GM18873 (cell line): ENCODE results near the gene MTMR6.

ENCODE experiments used
- ATAC-seq: cut with Tn5 transposase; IDR thresholded peaks from one replicate; pipeline ENCODE4 v1.9.1; 2021; ENCODE audit warnings: mild to moderate bottlenecking, moderate library complexity, moderate number of reproducible peaks; ENCODE audit not compliant: unreplicated experiment, low FRiP score

The MTMR6 gene

GRCh38 chr13:25224151-25224550 is 63.1 kb downstream of the MTMR6 start:
- no peak for ATAC-seq

- no peak for ATAC-seq
These were observed 64.5 kb downstream of the MTMR6 start for GRCh38 chr13:25222740-25223139.

- ATAC-seq: no peak
These were observed 69.3 kb downstream of the MTMR6 start for GRCh38 chr13:25218019-25218418.

- ATAC-seq: no peak
These were observed 70.0 kb downstream of the MTMR6 start for GRCh38 chr13:25217023-25217885.

- ATAC-seq: no peak
These were observed 72.1 kb downstream of the MTMR6 start for GRCh38 chr13:25215253-25215575.

- ATAC-seq: no peak
These were observed 72.6 kb downstream of the MTMR6 start for GRCh38 chr13:25214491-25215252.

- no peak for ATAC-seq
These were observed 73.6 kb downstream of the MTMR6 start for GRCh38 chr13:25213715-25214114.

GRCh38 chr13:25210842-25211569 is 76.3 kb downstream of the MTMR6 start:
- ATAC-seq: no peak

GRCh38 chr13:25207291-25207810 is 79.9 kb downstream of the MTMR6 start:
- no peak for ATAC-seq

GRCh38 chr13:25204863-25205262 is 82.4 kb downstream of the MTMR6 start:
- no peak for ATAC-seq

GRCh38 chr13:25203127-25203740 is 84.1 kb downstream of the MTMR6 start:
- ATAC-seq: no peak

GRCh38 chr13:25200783-25201182 is 86.5 kb downstream of the MTMR6 start:
- ATAC-seq: no peak

GRCh38 chr13:25198647-25199046 is 88.6 kb downstream of the MTMR6 start:
- ATAC-seq: no peak

GRCh38 chr13:25196971-25197370 is 90.3 kb downstream of the MTMR6 start:
- ATAC-seq: no peak
